ENCODE results near the gene C9orf153.

Gene C9orf153

GRCh38 chr9:86281593-86282076 lies 22.2 kb upstream of the C9orf153 start:
- TF ChIP-seq NFIC (IDR thresholded peaks at IDR 0.05) (no peak), TEAD4 (IDR thresholded peaks at IDR 0.05) (no peak), YY1 (IDR thresholded peaks at IDR 0.05; ENCODE audit: low read depth) (no peak), USF1 (IDR thresholded peaks at IDR 0.05) (no peak)

GRCh38 chr9:86280580-86280979 lies 21.1 kb upstream of the C9orf153 start:
- no peak for TF ChIP-seq USF1 (IDR thresholded peaks at IDR 0.05)
- TF ChIP-seq RAD21 (IDR thresholded peaks at IDR 0.05; ENCODE audit: low read depth) = no peak
- no peak for TF ChIP-seq TCF12 (IDR thresholded peaks at IDR 0.05; ENCODE audit: low read depth)
- no peak for TF ChIP-seq EP300 (IDR thresholded peaks at IDR 0.05; ENCODE audit: borderline replicate concordance)
- TF ChIP-seq EGR1 (IDR thresholded peaks at IDR 0.05) = no peak
- TF ChIP-seq REST (IDR thresholded peaks at IDR 0.05; ENCODE audit: low read depth) = no peak
- no peak for TF ChIP-seq CREB1 (IDR thresholded peaks at IDR 0.05; ENCODE audit: low read depth)
- TF ChIP-seq MAX (IDR thresholded peaks at IDR 0.05) = no peak
- TF ChIP-seq YY1 (IDR thresholded peaks at IDR 0.05; ENCODE audit: low read depth) = no peak
- no peak for TF ChIP-seq CEBPB (IDR thresholded peaks at IDR 0.05)
- no peak for TF ChIP-seq ZBTB7A (IDR thresholded peaks at IDR 0.05; ENCODE audit: low read depth)
- no peak for TF ChIP-seq TAF1 (IDR thresholded peaks at IDR 0.05; ENCODE audit: low read depth)
- no peak for TF ChIP-seq FOXM1 (IDR thresholded peaks at IDR 0.05; ENCODE audit: borderline replicate concordance, low read depth)
- no peak for TF ChIP-seq NFIC (IDR thresholded peaks at IDR 0.05)
- no peak for TF ChIP-seq TEAD4 (IDR thresholded peaks at IDR 0.05)

- no peak for TF ChIP-seq TEAD4 (IDR thresholded peaks at IDR 0.05)
- TF ChIP-seq ZBTB7A (IDR thresholded peaks at IDR 0.05; ENCODE audit: low read depth) = no peak
- no peak for TF ChIP-seq RAD21 (IDR thresholded peaks at IDR 0.05; ENCODE audit: low read depth)
- no peak for TF ChIP-seq REST (IDR thresholded peaks at IDR 0.05; ENCODE audit: low read depth)
- TF ChIP-seq YY1 (IDR thresholded peaks at IDR 0.05; ENCODE audit: low read depth) = no peak
- TF ChIP-seq MAX (IDR thresholded peaks at IDR 0.05) = no peak
- no peak for TF ChIP-seq NFIC (IDR thresholded peaks at IDR 0.05)
- no peak for TF ChIP-seq FOXM1 (IDR thresholded peaks at IDR 0.05; ENCODE audit: borderline replicate concordance, low read depth)
- TF ChIP-seq CREB1 (IDR thresholded peaks at IDR 0.05; ENCODE audit: low read depth) = no peak
- no peak for TF ChIP-seq TCF12 (IDR thresholded peaks at IDR 0.05; ENCODE audit: low read depth)
- TF ChIP-seq EP300 (IDR thresholded peaks at IDR 0.05; ENCODE audit: borderline replicate concordance) = no peak
- no peak for TF ChIP-seq EGR1 (IDR thresholded peaks at IDR 0.05)
- TF ChIP-seq USF1 (IDR thresholded peaks at IDR 0.05) = no peak
Observed at GRCh38 chr9:86279839-86280238, 20.4 kb upstream of the C9orf153 start.

- TF ChIP-seq TEAD4 (IDR thresholded peaks at IDR 0.05) (no peak), CREB1 (IDR thresholded peaks at IDR 0.05; ENCODE audit: low read depth) (no peak), USF1 (IDR thresholded peaks at IDR 0.05) (no peak), EP300 (IDR thresholded peaks at IDR 0.05; ENCODE audit: borderline replicate concordance) (no peak), YY1 (IDR thresholded peaks at IDR 0.05; ENCODE audit: low read depth) (no peak), EGR1 (IDR thresholded peaks at IDR 0.05) (no peak), NFIC (IDR thresholded peaks at IDR 0.05) (no peak), MAX (IDR thresholded peaks at IDR 0.05) (no peak), RAD21 (IDR thresholded peaks at IDR 0.05; ENCODE audit: low read depth) (no peak), TAF1 (IDR thresholded peaks at IDR 0.05; ENCODE audit: low read depth) (no peak), FOXM1 (IDR thresholded peaks at IDR 0.05; ENCODE audit: borderline replicate concordance, low read depth) (no peak), REST (IDR thresholded peaks at IDR 0.05; ENCODE audit: low read depth) (no peak), CEBPB (IDR thresholded peaks at IDR 0.05) (no peak)
Observed at GRCh38 chr9:86277072-86277471, 17.6 kb upstream of the C9orf153 start.
